KMS-11 (cell line): ENCODE measurements around the gene DISC1.

Experiments used
- H2AFZ ChIP-seq: fragments of 200-600 bp; sonication (generic); 2 replicates; pipeline ENCODE4 v1.6.1; 2016; ENCODE audit warnings: antibody characterized with exemption, mixed run types, low read depth
- H3K27ac ChIP-seq: fragments of 200-600 bp; sonication (generic); 2 replicates; pipeline ENCODE4 v1.6.1; 2016; ENCODE audit warnings: mild to moderate bottlenecking, mixed run types
- H3K27me3 ChIP-seq: fragments of 200-600 bp; sonication (generic); 2 replicates; pipeline ENCODE4 v1.6.1; 2017; ENCODE audit warnings: mild to moderate bottlenecking, low read depth, mixed run types, moderate library complexity; ENCODE audit not compliant: insufficient read depth
- H3K36me3 ChIP-seq: fragments of 200-600 bp; sonication (generic); 2 replicates; pipeline ENCODE4 v1.6.1; 2017; ENCODE audit warnings: mild to moderate bottlenecking, mixed run types; ENCODE audit not compliant: insufficient read depth
- H3K4me1 ChIP-seq: fragments of 200-600 bp; sonication (generic); 2 replicates; pipeline ENCODE4 v1.6.1; 2016; ENCODE audit warnings: mild to moderate bottlenecking, low read depth, mixed run types; ENCODE audit not compliant: poor library complexity, severe bottlenecking
- H3K4me2 ChIP-seq: fragments of 200-600 bp; sonication (generic); 2 replicates; pipeline ENCODE4 v1.7.0; 2016; ENCODE audit warnings: mild to moderate bottlenecking, mixed run types
- H3K4me3 ChIP-seq: fragments of 200-600 bp; sonication (generic); IDR thresholded peaks from 2 replicates; pipeline ENCODE4 v1.6.1; 2017; ENCODE audit warnings: low read depth, low read length, mixed read lengths; ENCODE audit not compliant: insufficient read depth
- H3K79me2 ChIP-seq: fragments of 200-600 bp; sonication (generic); 2 replicates; pipeline ENCODE4 v1.6.1; 2016; ENCODE audit warnings: low read depth, mixed run types; ENCODE audit not compliant: insufficient read depth
- H3K9ac ChIP-seq: fragments of 200-600 bp; sonication (generic); 2 replicates; pipeline ENCODE4 v1.6.1; 2016; ENCODE audit warnings: mild to moderate bottlenecking, mixed run types
- H4K20me1 ChIP-seq: fragments of 200-600 bp; sonication (generic); 2 replicates; pipeline ENCODE4 v1.6.1; 2016; ENCODE audit warnings: mild to moderate bottlenecking, mixed run types; ENCODE audit not compliant: insufficient read depth
- CTCF ChIP-seq: fragments of 200-600 bp; sonication (generic); conservative IDR thresholded peaks from 2 replicates; pipeline ENCODE4 v1.6.1; 2017; ENCODE audit warnings: low read depth, mild to moderate bottlenecking, antibody characterized with exemption, low read length, moderate library complexity, mixed read lengths

The DISC1 gene

GRCh38 chr1:232017759-232018158, 391.2 kb downstream of the DISC1 start:
- Histone ChIP-seq H3K4me3 (no peak overlapping the region), H3K4me2 (no peak overlapping the region), H3K36me3 (no peaks in the 10 kb centered on the region), H3K27ac (no peak overlapping the region), H3K9ac (no peak overlapping the region), H2AFZ (no peak overlapping the region), H3K27me3 (no peaks in the 10 kb centered on the region), H3K79me2 (no peaks in the 10 kb centered on the region), H3K4me1 (no peaks in the 10 kb centered on the region), H4K20me1 (no peaks in the 10 kb centered on the region)
- no peak for TF ChIP-seq CTCF

GRCh38 chr1:232018231-232019025, 391.8 kb downstream of the DISC1 start:
- Histone ChIP-seq H3K27me3 (no peaks in the 10 kb centered on the region), H3K36me3 (no peaks in the 10 kb centered on the region), H3K4me3 (no peak overlapping the region), H3K9ac (no peak overlapping the region), H3K4me1 (no peaks in the 10 kb centered on the region), H3K27ac (no peak overlapping the region), H2AFZ (no peak overlapping the region), H3K79me2 (no peaks in the 10 kb centered on the region), H3K4me2 (no peak overlapping the region), H4K20me1 (no peaks in the 10 kb centered on the region)
- TF ChIP-seq CTCF, result no peak

GRCh38 chr1:232019026-232019340, 392.4 kb downstream of the DISC1 start:
- Histone ChIP-seq H3K9ac (no peak overlapping the region), H3K79me2 (no peaks in the 10 kb centered on the region), H3K36me3 (no peaks in the 10 kb centered on the region), H3K4me2 (no peak overlapping the region), H3K27ac (no peak overlapping the region), H3K4me1 (no peaks in the 10 kb centered on the region), H3K4me3 (no peak overlapping the region), H2AFZ (no peak overlapping the region), H3K27me3 (no peaks in the 10 kb centered on the region), H4K20me1 (no peaks in the 10 kb centered on the region)
- no peak for TF ChIP-seq CTCF

- Histone ChIP-seq H3K4me3 (no peak overlapping the region), H2AFZ (no peak overlapping the region), H3K4me2 (no peak overlapping the region), H3K36me3 (no peaks in the 10 kb centered on the region), H3K4me1 (no peaks in the 10 kb centered on the region), H3K27ac (no peak overlapping the region), H4K20me1 (no peaks in the 10 kb centered on the region), H3K27me3 (no peaks in the 10 kb centered on the region), H3K9ac (no peak overlapping the region), H3K79me2 (no peaks in the 10 kb centered on the region)
- TF ChIP-seq CTCF, result no peak
These were observed 393.8 kb downstream of the DISC1 start for GRCh38 chr1:232020352-232020751.
